Measurements from ENCODE around the gene MATK.

The MATK gene, protein sequence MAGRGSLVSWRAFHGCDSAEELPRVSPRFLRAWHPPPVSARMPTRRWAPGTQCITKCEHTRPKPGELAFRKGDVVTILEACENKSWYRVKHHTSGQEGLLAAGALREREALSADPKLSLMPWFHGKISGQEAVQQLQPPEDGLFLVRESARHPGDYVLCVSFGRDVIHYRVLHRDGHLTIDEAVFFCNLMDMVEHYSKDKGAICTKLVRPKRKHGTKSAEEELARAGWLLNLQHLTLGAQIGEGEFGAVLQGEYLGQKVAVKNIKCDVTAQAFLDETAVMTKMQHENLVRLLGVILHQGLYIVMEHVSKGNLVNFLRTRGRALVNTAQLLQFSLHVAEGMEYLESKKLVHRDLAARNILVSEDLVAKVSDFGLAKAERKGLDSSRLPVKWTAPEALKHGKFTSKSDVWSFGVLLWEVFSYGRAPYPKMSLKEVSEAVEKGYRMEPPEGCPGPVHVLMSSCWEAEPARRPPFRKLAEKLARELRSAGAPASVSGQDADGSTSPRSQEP

DNA sequence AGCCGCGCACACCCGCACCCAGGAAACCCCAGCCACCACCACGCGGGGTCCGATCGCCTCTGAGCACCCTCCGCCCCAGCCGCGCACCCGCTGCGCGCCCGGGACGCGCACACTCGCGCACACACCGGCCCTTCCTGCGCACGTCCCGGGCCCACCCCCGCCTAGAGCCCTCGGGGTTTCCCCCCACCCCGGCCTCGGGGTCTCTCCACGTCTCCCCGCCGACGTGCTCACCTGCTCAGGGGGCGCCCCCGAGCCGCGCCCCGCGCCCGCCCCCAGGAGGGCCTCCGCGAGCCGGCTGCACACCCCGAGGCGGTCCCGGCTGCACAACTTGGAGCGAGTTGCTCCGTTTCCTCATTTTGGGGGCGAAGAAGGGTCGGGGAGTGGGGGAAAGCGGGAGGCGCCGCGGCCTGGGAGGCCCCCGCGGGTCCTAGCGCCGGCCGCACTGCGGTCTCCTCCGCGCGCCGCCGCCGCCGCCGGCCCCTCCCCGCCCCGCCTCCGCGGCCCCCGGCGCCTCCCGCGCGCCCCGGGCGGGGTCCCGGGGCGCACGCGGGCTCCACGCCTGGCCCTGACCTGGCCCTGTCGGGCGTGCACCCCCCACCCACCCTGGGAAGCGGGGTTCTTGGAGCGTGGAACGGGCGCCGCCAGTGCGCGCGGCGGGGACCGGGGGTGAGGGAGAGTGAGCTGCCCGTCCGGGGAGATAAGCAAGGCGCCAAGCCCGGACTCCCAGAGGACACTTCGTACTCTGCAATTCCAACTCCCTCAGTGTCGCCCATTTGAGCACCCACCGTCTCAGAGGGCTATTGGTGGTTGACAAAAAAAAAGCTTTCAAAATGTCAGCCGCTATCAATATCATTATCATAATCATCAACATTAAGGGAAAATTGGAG lies at the start of gene MATK:
TSS of gene MATK (minus strand) at position 444 of the 887 bp plus-strand sequence. CDS start 1,246 bp downstream, outside the sequence.
- DNase-seq (ENCODE audit: low spot score): no peak

DNA sequence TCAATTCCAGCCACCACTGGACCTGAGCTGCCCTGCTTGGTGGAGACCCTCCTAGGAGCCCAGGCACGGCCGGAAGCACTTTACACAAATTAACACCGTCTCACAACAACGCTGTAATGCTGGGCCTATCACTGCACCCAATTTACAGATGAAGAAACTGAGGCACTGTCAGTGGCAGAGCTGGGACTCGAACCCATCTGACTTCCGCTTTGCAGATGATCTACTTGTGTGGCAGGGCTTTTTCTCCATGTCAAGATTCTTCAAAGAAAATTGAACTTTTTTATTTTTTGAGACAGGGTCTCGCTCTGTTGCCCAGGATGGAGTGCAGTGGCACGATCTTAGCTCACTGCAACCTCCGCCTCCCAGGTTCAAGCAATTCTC lies 48.9 kb upstream of the MATK start:
- no peak for DNase-seq (ENCODE audit: low spot score)

DNA sequence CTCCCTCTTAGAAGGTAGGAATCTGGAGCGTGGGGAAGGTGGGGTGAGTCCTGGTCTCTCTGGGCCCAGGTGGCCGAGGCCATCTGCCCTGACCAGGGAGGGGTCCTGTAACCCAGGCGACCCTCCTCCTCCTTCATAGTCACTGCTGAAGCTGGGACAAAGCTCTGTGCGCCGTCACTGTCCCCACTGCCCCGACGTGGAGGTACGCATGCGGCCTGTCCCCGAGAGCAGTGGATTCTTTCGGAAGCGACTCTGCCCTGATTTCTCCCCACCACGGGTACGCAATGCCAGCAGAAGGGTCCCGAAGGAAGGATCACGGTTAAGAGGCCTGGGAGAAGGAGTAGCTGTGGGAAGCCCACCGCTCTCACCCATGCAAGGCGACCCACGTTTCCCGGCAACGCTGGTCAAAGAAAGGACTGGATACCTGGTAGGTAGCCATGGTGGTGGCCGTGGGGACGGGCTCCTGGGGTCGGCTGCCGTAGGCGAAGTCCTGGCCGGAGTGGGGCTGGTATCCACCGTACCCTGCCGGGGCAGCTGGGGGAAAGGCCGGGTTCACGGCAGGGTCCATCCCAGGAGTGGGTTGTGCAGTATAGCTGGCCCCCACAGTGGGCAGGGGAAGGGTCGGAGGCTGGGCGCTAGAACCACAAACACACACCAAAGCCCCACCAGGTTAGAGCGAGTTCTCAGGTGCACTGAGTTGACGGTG lies 48.3 kb upstream of the MATK start:
- DNase-seq (ENCODE audit: low spot score): no peak

DNA sequence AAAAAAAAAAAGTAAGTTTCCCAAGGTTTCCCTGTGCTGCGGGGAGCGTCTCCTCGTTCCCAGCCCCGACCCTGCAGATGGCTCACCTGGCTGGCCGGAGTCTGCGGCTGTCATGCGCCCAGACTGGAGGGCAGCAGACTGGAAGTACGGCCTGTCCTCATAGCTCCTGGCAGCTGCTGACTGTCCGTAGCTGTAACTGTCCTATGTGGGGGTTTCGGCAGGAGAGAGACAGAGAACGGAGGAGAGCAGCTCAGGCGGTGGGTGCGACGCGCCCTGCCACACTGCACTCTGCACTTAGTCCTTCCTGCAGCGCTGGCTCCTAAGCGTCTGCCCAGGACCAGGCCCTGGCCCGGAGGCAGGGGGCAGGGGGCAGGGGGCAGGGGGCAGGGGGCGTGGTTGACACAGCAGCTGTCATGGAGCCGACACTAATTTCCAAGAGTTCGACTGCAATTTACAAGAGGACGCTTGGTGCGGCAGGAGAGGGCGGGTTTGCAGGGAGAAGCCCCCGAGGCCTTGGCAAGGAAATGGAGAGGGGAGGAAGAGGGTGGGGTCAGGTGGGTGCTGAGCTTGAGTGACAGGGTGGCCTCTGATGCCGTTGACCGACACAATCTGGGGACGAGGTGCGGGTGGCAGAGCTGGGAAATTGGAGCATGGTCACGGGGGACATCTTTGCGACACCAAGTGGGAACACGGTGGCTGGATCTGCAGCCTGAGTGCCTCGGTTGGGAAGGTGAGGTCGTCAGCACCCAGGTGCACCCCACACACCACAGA lies 47.6 kb upstream of the MATK start:
- DNase-seq (ENCODE audit: low spot score): no peak

DNA sequence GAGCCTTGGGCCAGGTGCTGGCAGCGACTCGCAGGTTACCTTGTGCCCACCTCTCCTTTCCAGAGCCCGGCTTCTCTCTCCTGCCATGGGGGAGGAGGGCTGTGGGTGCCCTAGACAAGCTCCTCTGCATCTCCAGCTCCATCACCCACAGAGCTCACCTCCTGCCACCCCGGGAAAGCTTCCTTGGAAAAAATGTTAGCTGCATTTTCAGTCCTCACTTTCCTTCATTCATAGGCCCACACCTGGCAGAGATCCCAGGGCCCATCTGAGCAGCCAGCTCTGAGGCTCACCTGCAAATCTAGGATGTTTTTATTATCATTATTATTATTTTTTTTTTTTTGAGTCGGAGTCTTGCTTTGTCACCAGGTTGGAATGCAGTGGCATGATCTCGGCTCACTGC lies 45.8 kb upstream of the MATK start:
- DNase-seq (ENCODE audit: low spot score): no peak

DNA sequence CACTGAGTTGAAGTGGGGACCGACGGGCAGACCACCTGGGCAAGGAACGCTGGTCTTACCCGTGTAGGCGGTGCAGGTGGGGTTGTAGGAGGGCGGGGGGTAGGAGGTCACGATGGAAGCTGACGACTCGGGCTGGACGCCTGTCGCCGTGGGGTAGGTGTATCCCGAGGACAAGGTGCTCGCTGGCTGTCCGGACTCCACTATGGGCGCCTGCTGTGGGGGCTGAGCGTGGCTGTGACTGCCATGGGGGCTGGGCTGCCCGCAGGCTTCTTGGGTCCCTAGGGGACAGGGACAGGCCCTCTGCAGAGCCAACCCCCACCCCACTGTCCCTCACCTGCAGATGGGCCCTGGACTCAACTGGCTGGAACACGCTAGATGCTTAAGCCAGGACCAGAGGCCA lies 45.4 kb upstream of the MATK start:
- DNase-seq (ENCODE audit: low spot score): no peak

DNA sequence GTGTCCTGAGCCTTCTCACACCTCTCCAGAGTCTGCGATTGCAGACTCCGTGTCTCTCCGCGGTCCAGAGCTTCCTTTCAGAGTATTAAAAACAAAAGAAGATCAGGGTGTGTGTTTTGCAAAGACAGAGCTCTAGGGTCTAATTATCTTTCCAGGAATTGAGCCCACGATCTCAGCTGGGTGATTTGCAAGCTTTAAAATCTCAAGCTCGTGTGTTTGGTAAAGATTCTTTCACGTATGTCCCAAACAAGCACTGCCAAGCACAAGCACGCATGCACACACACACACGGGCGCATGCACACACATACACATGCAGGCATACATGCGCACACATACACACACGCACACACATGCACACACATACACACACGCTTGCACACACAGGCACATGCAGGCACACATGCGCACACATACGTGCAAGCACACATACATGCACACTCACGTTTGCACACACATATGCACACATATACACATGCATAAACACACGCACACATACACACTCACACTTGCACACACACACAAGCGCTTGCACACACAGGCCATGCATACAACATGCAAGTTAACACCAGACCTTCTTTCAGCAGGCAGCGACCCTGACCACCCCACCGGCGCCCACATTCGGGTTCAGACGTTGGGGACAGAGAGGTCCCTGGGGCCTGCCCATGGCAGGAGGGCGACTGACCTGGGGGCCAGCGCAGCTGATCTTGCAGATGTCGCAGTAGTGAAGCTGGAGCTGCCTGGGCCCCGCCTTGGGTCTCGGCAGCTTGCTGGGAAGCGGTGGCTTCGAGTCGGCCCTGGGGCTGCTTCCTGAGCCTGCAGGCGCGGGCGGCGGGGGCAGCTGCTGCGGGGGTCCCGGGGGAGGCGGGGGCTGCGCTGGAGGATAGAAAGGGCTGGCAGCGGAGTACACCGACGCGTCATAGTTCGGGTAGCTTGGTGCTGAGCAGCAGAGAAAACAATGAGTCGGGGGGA lies 44.7 kb upstream of the MATK start:
- no peak for DNase-seq (ENCODE audit: low spot score)

DNA sequence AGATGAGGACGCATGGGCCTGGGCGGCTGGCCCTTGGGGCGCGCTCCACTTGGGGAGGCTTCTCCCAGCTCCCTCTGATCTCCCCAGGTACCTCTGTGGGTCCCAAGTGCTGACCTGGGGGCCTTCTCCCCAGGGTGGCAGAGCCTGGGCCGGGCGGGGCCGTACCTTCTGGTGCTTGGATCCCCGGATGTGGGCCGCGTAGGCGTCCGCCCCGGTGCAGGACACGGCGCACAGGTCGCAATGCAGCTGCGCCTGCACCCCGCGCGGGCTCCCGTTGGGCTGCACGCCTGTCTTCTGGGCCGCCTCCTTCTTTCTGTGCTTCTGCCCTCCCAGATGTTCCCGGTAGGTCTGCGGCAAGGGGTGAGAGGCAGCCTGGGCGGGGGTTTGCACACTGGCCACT lies 41.1 kb upstream of the MATK start:
- no peak for DNase-seq (ENCODE audit: low spot score)

DNA sequence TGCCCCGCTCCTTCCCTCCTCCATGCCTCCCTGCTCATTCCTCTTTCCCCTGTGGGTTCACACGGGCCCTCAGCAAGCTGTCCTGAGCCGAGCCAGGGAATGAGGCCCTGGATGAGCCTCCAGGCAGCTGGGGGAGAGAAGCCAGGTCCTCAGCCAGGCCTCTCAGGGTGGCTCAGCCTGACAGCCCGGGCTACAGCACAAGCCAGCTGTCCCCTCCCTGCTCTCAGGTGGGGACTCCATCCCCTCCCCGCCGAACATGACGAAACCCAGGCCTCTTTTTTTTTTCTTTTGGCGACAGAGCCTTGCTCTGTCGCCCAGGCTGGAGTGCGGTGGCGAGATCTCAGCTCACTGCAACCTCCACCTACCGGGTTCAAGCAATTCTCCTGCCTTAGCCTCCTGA lies 40.0 kb upstream of the MATK start:
- DNase-seq (ENCODE audit: low spot score): no peak

DNA sequence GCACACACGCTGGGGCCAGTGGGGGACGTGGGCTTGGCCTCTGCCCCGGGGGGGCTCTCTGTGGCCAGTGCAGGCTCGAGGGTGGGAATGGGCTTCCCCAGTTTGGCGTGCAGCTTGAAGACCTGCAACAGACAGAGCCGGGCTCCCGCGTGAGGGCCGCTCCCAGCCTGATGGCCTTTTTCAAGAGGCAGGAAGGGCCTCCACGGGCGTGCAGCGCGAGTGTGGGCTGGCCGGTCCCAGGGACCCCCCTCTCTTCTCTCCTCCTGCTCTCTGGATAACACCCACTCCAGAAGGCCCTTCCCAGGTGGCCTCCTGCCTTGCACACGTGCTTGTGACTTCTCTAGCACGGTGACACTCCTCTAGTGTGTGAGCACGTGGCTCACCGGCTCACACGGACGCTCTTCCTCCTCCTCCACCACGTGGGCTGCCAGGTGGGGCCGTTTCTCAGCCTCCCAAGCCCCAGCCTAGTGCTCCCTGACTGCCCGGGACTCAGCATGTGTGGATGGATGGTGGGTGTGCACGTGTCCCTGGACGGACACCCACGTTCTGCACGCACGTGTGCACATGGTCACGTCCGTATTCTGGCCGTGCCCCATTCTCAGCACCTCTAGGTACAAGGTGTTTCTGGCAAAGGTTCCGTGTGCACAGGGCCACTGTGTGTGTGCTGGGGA lies 39.2 kb upstream of the MATK start:
- no peak for DNase-seq (ENCODE audit: low spot score)

DNA sequence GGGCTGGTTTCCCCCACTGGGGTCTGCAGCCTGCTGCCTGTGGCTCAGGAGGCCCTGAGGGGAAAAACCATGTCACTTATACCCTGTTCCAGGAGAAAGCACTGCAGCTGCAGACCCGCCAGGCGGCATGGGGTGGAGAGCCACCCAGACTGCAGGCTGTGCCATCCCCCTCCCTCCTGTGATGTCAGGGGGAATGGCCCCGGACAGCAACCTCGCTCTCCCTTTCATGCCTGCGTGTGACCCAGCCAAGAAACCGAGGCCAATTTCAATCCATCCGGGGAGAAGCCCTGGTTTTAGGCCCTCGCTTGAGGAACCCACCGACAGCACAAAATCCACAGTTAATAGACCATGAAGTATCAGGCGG lies 37.2 kb upstream of the MATK start:
- DNase-seq (ENCODE audit: low spot score): no peak

DNA sequence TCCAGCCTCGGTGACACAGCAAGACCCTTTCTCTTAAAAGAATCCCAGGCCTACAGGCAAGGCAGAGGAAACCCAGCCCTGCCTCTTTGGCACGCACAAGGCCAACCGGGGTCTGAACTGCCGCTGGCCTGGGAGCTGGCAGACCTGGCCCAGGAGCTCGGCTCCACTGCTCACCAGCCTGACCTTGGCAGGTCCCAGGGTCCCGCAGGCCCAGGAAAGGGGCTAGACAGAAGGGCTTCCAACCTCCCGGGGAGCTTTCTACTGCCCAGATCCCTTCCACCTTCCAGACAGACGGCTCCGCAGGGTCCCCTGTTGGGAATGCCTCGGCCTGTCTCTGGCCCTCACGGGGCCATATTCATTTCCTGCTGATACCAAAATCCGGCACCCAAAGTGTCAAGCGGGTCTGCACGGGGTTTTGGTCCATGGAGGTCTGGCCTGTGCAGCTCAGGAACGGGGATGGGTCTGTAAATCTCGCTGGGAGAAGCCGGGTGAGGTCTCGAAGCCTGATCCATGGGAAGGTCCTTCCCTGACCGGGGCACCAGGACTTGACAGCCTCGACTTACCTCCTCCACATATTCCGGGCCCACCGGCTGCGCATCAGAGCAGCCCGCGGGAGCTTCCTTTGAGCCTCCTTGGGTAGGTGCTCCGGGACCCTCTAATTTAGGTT lies 36.6 kb upstream of the MATK start:
- no peak for DNase-seq (ENCODE audit: low spot score)

DNA sequence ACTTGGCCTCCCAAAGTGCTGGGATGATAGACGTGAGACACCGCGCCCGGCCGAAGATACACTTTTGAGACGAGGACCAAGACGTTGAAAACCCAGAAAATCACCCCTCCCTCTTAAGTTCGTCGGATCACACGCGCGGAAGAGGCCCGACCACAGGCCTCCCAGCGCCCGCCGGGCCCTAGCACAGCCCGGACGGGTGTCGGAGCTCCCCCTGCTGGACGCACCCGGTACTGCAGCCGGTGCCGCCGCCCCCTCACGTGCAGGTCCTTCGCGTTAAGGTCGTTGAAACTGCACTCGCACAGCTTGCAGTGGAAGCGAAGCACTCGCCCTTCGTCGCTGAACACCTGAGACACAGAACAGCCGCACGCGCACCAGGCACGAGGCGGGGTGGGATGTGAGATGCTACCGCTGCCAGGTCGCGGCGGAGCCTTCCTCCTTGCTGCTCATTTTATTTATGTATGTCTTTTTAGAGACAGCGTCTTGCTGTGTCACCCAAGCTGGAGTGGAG lies 35.7 kb upstream of the MATK start:
- DNase-seq (ENCODE audit: low spot score): peak; percentile 90

DNA sequence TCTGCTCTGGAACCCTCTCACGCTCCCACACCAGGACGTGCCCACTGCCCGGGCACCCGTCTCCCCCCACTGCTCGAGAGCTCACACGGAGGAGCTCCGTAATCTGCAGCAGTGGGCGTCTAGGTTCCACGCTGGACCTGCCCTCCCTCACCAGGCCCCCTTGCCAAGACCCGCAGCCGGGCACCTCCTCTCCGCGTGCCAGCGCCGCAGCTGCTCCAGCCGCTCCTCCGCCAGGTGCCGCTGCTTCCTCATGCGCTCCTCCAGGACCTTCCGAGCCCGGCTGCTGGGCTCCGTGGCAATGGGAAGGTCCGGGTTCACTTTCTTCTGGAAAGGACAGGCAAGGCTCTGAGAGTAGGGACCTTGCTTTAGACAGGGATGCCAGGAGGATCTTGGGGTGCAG lies 35.0 kb upstream of the MATK start:
- DNase-seq (ENCODE audit: low spot score): no peak

DNA sequence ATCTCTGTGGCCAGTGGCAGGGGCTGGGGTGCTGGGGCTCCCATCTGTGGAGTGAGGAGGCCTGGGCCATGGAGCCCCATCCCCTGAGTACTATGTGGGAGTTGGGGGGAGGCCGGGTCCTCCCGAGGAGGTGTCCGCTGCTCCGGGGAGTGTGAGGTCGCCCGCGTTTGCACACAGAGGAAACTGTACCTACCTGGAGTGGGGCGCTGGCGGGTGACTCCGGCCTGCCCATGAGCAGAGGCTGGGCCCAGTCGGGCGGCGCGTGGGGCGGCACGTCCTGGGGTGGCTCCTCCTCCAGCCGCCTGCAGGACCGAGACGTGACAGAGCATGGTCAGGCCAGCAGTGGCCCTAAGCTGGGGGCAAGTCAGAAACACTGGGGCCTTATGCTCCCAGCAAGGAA lies 33.8 kb upstream of the MATK start:
- no peak for DNase-seq (ENCODE audit: low spot score)

DNA sequence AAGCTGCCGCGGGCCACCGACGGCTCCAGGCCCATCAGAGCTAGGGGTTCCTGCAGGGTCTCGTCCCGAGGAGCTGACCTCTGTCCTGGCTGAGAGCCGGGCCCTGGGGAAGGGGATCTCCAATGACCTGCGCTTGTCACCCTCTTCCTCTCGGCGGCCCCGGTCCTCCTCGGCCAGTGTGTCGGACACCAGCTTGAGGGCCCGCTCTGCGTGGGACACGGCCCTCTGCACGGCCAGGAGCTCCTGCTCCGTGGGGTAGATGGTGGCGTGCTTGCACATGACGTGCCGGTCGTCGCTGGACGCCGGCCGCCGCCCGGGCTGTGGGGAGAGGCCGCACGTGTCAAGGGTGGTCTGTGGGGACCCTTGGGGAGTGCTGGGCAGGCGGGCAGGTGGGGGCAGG lies 32.7 kb upstream of the MATK start:
- DNase-seq (ENCODE audit: low spot score): no peak

DNA sequence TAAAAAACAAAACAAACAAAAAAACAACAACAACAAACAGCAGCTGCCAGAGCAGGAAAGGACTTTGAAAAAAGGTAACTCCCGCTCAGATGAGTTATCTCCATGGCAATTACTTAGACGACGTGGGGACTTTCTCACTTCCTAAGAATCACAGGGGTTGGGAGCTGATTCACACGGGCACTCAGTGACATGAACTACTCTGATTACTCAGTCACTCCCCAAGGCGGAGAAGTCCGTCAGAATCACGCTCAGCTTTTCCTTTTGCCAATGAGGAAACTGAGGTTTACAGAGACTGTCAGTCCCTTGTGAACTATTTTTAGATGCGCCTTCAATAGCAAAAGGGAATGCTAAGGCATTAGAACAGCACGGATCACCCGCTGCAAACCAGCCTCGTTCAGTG lies 32.3 kb upstream of the MATK start:
- peak; percentile 23 for DNase-seq (ENCODE audit: low spot score)

DNA sequence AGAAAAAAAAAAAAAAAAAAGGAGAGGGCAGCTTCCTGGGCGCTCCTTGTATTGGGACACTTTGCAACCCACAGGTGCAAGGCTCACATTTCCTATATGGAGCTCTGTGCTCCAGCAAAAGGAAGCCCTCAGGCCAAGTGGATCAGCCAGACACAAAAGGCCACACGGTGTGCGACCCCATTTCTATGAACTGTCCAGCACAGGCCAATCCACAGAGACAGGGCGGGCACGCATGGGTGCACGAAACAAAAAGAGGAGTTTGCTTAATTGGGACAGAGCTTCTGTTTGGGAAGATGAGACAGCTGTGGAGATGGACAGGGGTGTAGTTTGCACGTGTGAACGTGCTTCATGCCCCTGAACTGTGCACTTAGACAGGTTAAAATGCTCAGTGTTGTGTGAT lies 31.6 kb upstream of the MATK start:
- no peak for DNase-seq (ENCODE audit: low spot score)

DNA sequence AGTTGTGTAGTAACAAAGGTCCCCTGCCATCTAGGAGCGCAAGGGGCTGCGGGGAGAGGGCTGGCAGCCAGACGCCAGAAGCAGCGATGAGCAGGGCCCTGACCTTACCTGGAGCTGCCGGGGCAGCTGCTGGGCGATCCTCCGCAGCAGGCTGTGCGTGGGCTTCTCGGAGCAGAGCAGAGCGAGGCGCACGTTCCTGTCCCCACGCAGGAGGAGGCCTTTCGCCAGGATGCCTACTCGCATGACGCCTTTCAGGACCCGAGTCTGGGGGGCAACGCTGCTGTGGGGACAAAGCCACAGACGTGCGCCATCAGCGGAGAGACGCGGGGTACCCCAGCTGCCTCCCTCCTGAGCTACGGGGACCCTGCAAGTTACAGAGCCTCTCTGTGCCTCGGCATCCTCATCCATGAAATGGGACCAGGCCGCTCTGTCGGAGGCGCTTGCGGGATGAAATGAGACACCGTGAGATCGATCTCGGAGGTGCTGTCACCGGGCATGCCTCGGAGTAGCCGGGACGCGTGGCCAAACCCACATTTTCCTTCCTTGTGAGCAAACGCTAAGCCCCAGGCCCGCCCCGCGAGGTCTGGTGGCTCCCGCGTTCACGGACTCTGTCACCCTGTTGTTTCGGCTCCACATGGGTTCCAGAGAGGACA lies 30.5 kb upstream of the MATK start:
- no peak for DNase-seq (ENCODE audit: low spot score)
